ENCODE data around the gene TGM2.

- TF ChIP-seq CTCF (IDR thresholded peaks at IDR 0.05) (no peak), POLR2AphosphoS5 (IDR thresholded peaks at IDR 0.05) (no peak), POLR2A (IDR thresholded peaks at IDR 0.05; ENCODE audit: low read depth) (no peak), EP300 (IDR thresholded peaks at IDR 0.05) (no peak)
These were observed 2.3 kb upstream of the TGM2 start for GRCh38 chr20:38167328-38167850.

All from esophagus muscularis mucosa (tissue), 4 donors.